HEK293 (cell line): ENCODE results near the gene MEIOC.

ENCODE experiments used
- CTCF ChIA-PET: fragments of 350-600 bp; formaldehyde crosslinking; extraction: SDS; loops from one replicate; lab custom pipeline; 2021; ENCODE audit warnings: antibody characterized with exemption; lab: Yijun Ruan, JAX
- POLR2A ChIA-PET: fragments of 300-600 bp; formaldehyde crosslinking; extraction: SDS; loops from one replicate; lab custom pipeline; 2020; ENCODE audit warnings: antibody characterized with exemption, inconsistent platforms; lab: Yijun Ruan, JAX
- H3K27ac ChIP-seq: fragments of 200-500 bp; sonication (Bioruptor generic); 2 replicates; pipeline ENCODE4 v1.5.1; 2014; ENCODE audit warnings: low read depth, low read length, control low read depth, inconsistent platforms; ENCODE audit errors: extremely low read depth
- H3K36me3 ChIP-seq, 2 experiments: fragments of 200-500 bp in 1 of 2; sonication (Bioruptor generic) in 1 of 2; 1 replicate in 1 of 2; 2 replicates in 1 of 2; pipeline ENCODE4 v1.5.1; 2014 to 2017; ENCODE audit warnings: inconsistent platforms in 2 of 2, low read length in 2 of 2; ENCODE audit not compliant: control insufficient read depth in 2 of 2, insufficient read depth in 1 of 2
- H3K4me1 ChIP-seq: fragments of 200-500 bp; sonication (Bioruptor generic); 2 replicates; pipeline ENCODE4 v1.5.1; 2014; ENCODE audit warnings: mild to moderate bottlenecking, low read length, inconsistent platforms; ENCODE audit not compliant: control insufficient read depth, insufficient read depth
- H3K4me3 ChIP-seq: 2 replicates; pipeline ENCODE4 v1.5.1; 2011; ENCODE audit warnings: low read depth, mild to moderate bottlenecking, control low read depth, low read length, moderate library complexity
- H3K9me3 ChIP-seq: fragments of 200-500 bp; sonication (Bioruptor generic); 2 replicates; pipeline ENCODE4 v1.5.1; 2014; ENCODE audit warnings: low read depth, low read length, inconsistent platforms; ENCODE audit not compliant: control insufficient read depth, insufficient read depth
- BCL11B ChIP-seq: fragments of 450-650 bp; formaldehyde crosslinking; IDR thresholded peaks from 2 replicates; pipeline ENCODE4 v1.5.1; 2016; ENCODE audit warnings: low read depth, missing biosample characterization, missing genetic modification characterization
- BCL6B ChIP-seq: fragments of 450-650 bp; formaldehyde crosslinking; IDR thresholded peaks from 2 replicates; pipeline ENCODE4 v1.5.1; 2017; ENCODE audit warnings: missing biosample characterization, missing genetic modification characterization
- KLF17 ChIP-seq: fragments of 450-650 bp; formaldehyde crosslinking; IDR thresholded peaks from 2 replicates; pipeline ENCODE4 v1.5.1; 2016; ENCODE audit warnings: missing biosample characterization, missing genetic modification characterization
- SCRT1 ChIP-seq: fragments of 450-650 bp; formaldehyde crosslinking; IDR thresholded peaks from 2 replicates; pipeline ENCODE4 v1.5.1; 2016; ENCODE audit warnings: missing biosample characterization, missing genetic modification characterization, borderline replicate concordance
- ZEB2 ChIP-seq: fragments of 450-650 bp; formaldehyde crosslinking; IDR thresholded peaks from 2 replicates; pipeline ENCODE4 v1.5.1; 2016; ENCODE audit warnings: missing biosample characterization, missing genetic modification characterization
- ZNF202 ChIP-seq: fragments of 450-650 bp; formaldehyde crosslinking; IDR thresholded peaks from 2 replicates; pipeline ENCODE4 v1.5.1; 2016; ENCODE audit warnings: missing biosample characterization, missing genetic modification characterization, borderline replicate concordance
- ZNF221 ChIP-seq: fragments of 450-650 bp; formaldehyde crosslinking; IDR thresholded peaks from 2 replicates; pipeline ENCODE4 v1.5.1; 2017; ENCODE audit warnings: missing biosample characterization, missing genetic modification characterization, borderline replicate concordance
- ZNF26 ChIP-seq: fragments of 450-650 bp; formaldehyde crosslinking; IDR thresholded peaks from 2 replicates; pipeline ENCODE4 v1.5.1; 2016; ENCODE audit warnings: missing biosample characterization, missing genetic modification characterization
- ZNF292 ChIP-seq: fragments of 450-650 bp; formaldehyde crosslinking; IDR thresholded peaks from 2 replicates; pipeline ENCODE4 v1.5.1; 2016; ENCODE audit warnings: low read depth, missing biosample characterization, missing genetic modification characterization, borderline replicate concordance
- ZNF501 ChIP-seq: fragments of 450-650 bp; formaldehyde crosslinking; IDR thresholded peaks from 2 replicates; pipeline ENCODE4 v1.5.1; 2016; ENCODE audit warnings: missing biosample characterization, missing genetic modification characterization
- ZNF513 ChIP-seq: fragments of 450-650 bp; IDR thresholded peaks from 2 replicates; pipeline ENCODE4 v1.5.1; 2018; ENCODE audit warnings: missing biosample characterization, missing genetic modification characterization
- ZNF555 ChIP-seq: fragments of 450-650 bp; formaldehyde crosslinking; conservative IDR thresholded peaks from 2 replicates; pipeline ENCODE4 v1.5.1; 2017; ENCODE audit warnings: missing biosample characterization, mild to moderate bottlenecking, missing genetic modification characterization, inconsistent platforms
- ZNF580 ChIP-seq: fragments of 450-650 bp; formaldehyde crosslinking; IDR thresholded peaks from 2 replicates; pipeline ENCODE4 v1.5.1; 2016; ENCODE audit warnings: missing biosample characterization, missing genetic modification characterization
- ZNF585B ChIP-seq: fragments of 450-650 bp; formaldehyde crosslinking; IDR thresholded peaks from 2 replicates; pipeline ENCODE4 v1.5.1; 2016; ENCODE audit warnings: missing biosample characterization, missing genetic modification characterization
- ZNF776 ChIP-seq: fragments of 450-650 bp; formaldehyde crosslinking; IDR thresholded peaks from 2 replicates; pipeline ENCODE4 v1.5.0; 2017; ENCODE audit warnings: missing biosample characterization, missing genetic modification characterization, borderline replicate concordance
- ZXDB ChIP-seq: fragments of 450-650 bp; formaldehyde crosslinking; IDR thresholded peaks from 2 replicates; pipeline ENCODE4 v1.5.1; 2016; ENCODE audit warnings: missing biosample characterization, missing genetic modification characterization
- TF ChIP-seq, protein P1 (sequence below): fragments of 450-650 bp; formaldehyde crosslinking; IDR thresholded peaks from 2 replicates; pipeline ENCODE4 v1.5.1; 2016; ENCODE audit warnings: missing biosample characterization, missing genetic modification characterization
- TF ChIP-seq, protein P2 (sequence below): fragments of 450-650 bp; formaldehyde crosslinking; IDR thresholded peaks from 2 replicates; pipeline ENCODE4; 2016; ENCODE audit warnings: missing biosample characterization, missing genetic modification characterization

Gene MEIOC

DNA sequence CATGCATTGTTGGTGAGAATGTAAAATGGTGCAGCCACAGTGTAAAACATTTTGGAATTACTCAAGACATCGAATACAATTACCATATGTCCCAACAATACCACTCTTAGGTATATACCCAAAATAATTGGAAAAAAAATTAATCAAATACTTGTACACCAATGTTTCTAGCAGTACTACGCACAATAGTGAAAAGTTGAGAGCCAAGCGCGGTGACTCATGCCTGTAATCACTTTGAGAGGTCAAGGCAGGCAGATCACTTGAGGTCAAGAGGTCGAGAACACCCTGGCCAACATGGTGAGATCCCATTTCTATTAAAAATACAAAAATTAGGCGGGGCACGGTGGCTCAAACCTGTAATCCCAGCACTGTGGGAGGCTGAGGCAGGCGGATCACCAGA, 3.5 kb upstream of the MEIOC start:
- CTCF ChIA-PET: interaction anchor here (1.6 kb wide), 1 partner anchor 10 kb away, joined by 7 read pairs; no protein-coding TSS in a partner anchor

More for the DNA sequence above, 3.5 kb upstream of the MEIOC start:
- POLR2A ChIA-PET: no interaction called here
- Histone ChIP-seq H3K4me3 (no peak overlapping the region), H3K27ac (no peak overlapping the region), H3K36me3 (peaks cover 0 to 4% of the 10 kb centered on the region in 2 experiments; a peak in 1 of 3 replicates), H3K4me1 (no peaks in the 10 kb centered on the region), H3K9me3 (no peaks in the 10 kb centered on the region)
- TF ChIP-seq BCL11B (tag by site-specific recombination) (no peak), ZNF585B (no peak), ZNF221 (no peak), ZNF776 (no peak), ZNF292 (tag by site-specific recombination) (no peak), BCL6B (tag by site-specific recombination) (no peak), ZNF555 (tag by site-specific recombination) (no peak), ZNF513 (tag by site-specific recombination) (no peak), SCRT1 (no peak), ZNF26 (tag by site-specific recombination) (no peak), ZXDB (tag by site-specific recombination) (no peak), KLF17 (tag by site-specific recombination) (no peak), ZNF202 (tag by site-specific recombination) (no peak), ZNF501 (tag by site-specific recombination) (no peak), ZNF580 (tag by site-specific recombination) (no peak), ZEB2 (tag by site-specific recombination) (no peak)
- TF ChIP-seq, protein P1, sequence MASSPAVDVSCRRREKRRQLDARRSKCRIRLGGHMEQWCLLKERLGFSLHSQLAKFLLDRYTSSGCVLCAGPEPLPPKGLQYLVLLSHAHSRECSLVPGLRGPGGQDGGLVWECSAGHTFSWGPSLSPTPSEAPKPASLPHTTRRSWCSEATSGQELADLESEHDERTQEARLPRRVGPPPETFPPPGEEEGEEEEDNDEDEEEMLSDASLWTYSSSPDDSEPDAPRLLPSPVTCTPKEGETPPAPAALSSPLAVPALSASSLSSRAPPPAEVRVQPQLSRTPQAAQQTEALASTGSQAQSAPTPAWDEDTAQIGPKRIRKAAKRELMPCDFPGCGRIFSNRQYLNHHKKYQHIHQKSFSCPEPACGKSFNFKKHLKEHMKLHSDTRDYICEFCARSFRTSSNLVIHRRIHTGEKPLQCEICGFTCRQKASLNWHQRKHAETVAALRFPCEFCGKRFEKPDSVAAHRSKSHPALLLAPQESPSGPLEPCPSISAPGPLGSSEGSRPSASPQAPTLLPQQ (tag by site-specific recombination): no peak
- TF ChIP-seq, protein P2, sequence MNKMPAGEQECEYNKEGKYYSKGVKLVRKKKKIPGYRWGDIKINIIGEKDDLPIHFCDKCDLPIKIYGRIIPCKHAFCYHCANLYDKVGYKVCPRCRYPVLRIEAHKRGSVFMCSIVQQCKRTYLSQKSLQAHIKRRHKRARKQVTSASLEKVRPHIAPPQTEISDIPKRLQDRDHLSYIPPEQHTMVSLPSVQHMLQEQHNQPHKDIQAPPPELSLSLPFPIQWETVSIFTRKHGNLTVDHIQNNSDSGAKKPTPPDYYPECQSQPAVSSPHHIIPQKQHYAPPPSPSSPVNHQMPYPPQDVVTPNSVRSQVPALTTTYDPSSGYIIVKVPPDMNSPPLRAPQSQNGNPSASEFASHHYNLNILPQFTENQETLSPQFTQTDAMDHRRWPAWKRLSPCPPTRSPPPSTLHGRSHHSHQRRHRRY (tag by site-specific recombination): no peak
